NCI-H1417 treated with DMSO at 0.1 percent for 48 hours (cell line): ENCODE results near the gene CETN2.
A peak's percentile ranks its signal among the peaks of the same experiment; 100 is the strongest.
"Not testable (repeated sequence)": the region's sequence is repeated elsewhere in the genome, so short reads cannot be mapped to it uniquely, and the experiment has no call there.

Experiments used
- DNase-seq: peaks from one replicate; lab custom pipeline; 2025; lab: John Stamatoyannopoulos, UW

CETN2 gene

GRCh38 chrX:152830312-152831305 is at the start of gene CETN2, which contains the start of gene NSDHL:
Gene CETN2 (minus strand): TSS chrX:152830757. CDS start chrX:152830710, 47 bp downstream.
Gene NSDHL (plus strand): TSS chrX:152831063. CDS start chrX:152846325, 15,262 bp downstream.
- DNase-seq = peak; percentile 33

- DNase-seq = no peak
Measured at GRCh38 chrX:152878976-152879755, 48.6 kb upstream of the CETN2 start.

GRCh38 chrX:152876931-152877840 is 46.6 kb upstream of the CETN2 start:
- no peak for DNase-seq

- DNase-seq = no peak
Measured at GRCh38 chrX:152873361-152873760, 42.8 kb upstream of the CETN2 start.

GRCh38 chrX:152872522-152872921 is 42.0 kb upstream of the CETN2 start:
- no peak for DNase-seq

GRCh38 chrX:152871260-152871659 is 40.7 kb upstream of the CETN2 start:
- no peak for DNase-seq

- DNase-seq = no peak
Measured at GRCh38 chrX:152869972-152870371, 39.4 kb upstream of the CETN2 start.

- DNase-seq = no peak
Measured at GRCh38 chrX:152866386-152866785, 35.8 kb upstream of the CETN2 start.

GRCh38 chrX:152865232-152865920 is 34.8 kb upstream of the CETN2 start:
- no peak for DNase-seq

GRCh38 chrX:152861826-152862225 is 31.3 kb upstream of the CETN2 start:
- no peak for DNase-seq

GRCh38 chrX:152861116-152861515 is 30.6 kb upstream of the CETN2 start:
- DNase-seq = no peak

GRCh38 chrX:152853986-152854385 is 23.4 kb upstream of the CETN2 start:
- DNase-seq = no peak

- no peak for DNase-seq
Measured at GRCh38 chrX:152850465-152850864, 19.9 kb upstream of the CETN2 start.

GRCh38 chrX:152847281-152847680 is 16.7 kb upstream of the CETN2 start:
- no peak for DNase-seq

GRCh38 chrX:152845618-152846240 is 15.2 kb upstream of the CETN2 start:
- DNase-seq = no peak

- DNase-seq = no peak
Measured at GRCh38 chrX:152844256-152844655, 13.7 kb upstream of the CETN2 start.

GRCh38 chrX:152843852-152844251 is 13.3 kb upstream of the CETN2 start:
- no peak for DNase-seq

- DNase-seq = no peak
Measured at GRCh38 chrX:152842772-152843338, 12.3 kb upstream of the CETN2 start.

GRCh38 chrX:152835470-152835869 is 4.9 kb upstream of the CETN2 start:
- DNase-seq = not testable (repeated sequence)

GRCh38 chrX:152833378-152833777 is 2.8 kb upstream of the CETN2 start:
- DNase-seq = no peak
